Activated CD8-positive, alpha-beta T cell treated with anti-CD3 and anti-CD28 coated beads for 36 hours (primary cell): ENCODE data around the gene POTEF. TPM values are rescaled to one million over a fixed set of nuclear protein-coding genes. Genes with fewer than 3 reads are reported as not detected.
"Not testable (repeated sequence)": the region's sequence is repeated elsewhere in the genome, so short reads cannot be mapped to it uniquely, and the experiment has no call there.

Experiments
- ATAC-seq: fragments of 200-7000 bp; cut with Tn5 transposase; one replicate; pipeline ENCODE4 v1.10.0; 2021; ENCODE audit warnings: mild to moderate bottlenecking, moderate library complexity
- CTCF ChIA-PET: fragments of 350-600 bp; sonication (Branson Sonifier 250); formaldehyde crosslinking; loops from one replicate; lab custom pipeline; 2021; ENCODE audit warnings: antibody characterized with exemption; lab: Charles Lee
- POLR2A ChIA-PET: fragments of 350-600 bp; sonication (Branson Sonifier 250); formaldehyde crosslinking; loops from one replicate; lab custom pipeline; 2021; ENCODE audit warnings: antibody characterized with exemption; lab: Charles Lee
- DNase-seq: peaks from one replicate; pipeline ENCODE4 v3.0.0-alpha.2; 2020
- H3K27ac Mint-ChIP-seq: one replicate; pipeline ENCODE4 v1.8.0; 2021; ENCODE audit warnings: mild to moderate bottlenecking, mixed read lengths
- H3K27me3 Mint-ChIP-seq: one replicate; pipeline ENCODE4 v1.8.0; 2021; ENCODE audit warnings: mixed read lengths
- H3K36me3 Mint-ChIP-seq: one replicate; pipeline ENCODE4 v1.8.0; 2021; ENCODE audit warnings: low read depth, mixed read lengths
- H3K4me1 Mint-ChIP-seq: one replicate; pipeline ENCODE4 v1.8.0; 2021; ENCODE audit warnings: low read depth, mixed read lengths
- H3K4me3 Mint-ChIP-seq: one replicate; pipeline ENCODE4 v1.8.0; 2021; ENCODE audit warnings: mild to moderate bottlenecking, moderate library complexity, mixed read lengths
- H3K9me3 Mint-ChIP-seq: one replicate; pipeline ENCODE4 v1.8.0; 2021; ENCODE audit warnings: mixed read lengths
- intact Hi-C: fragments of 100-400 bp; cut with micrococcal nuclease; formaldehyde crosslinking; loops from one replicate; pipeline ENCODE4 v1.10.0; 2022
- total RNA-seq, 2 experiments: library from RNA; stranded (reverse); gene quantifications; one replicate each; pipeline ENCODE4 v1.2.3, GENCODE V29; 2021
- TF ChIP-seq, protein P1 (sequence below): fragments of 200-600 bp; IDR thresholded peaks from one replicate; pipeline ENCODE4 v1.8.0; 2022; ENCODE audit warnings: antibody characterized with exemption, mild to moderate bottlenecking

POTEF gene
- not detected for total RNA-seq

DNA sequence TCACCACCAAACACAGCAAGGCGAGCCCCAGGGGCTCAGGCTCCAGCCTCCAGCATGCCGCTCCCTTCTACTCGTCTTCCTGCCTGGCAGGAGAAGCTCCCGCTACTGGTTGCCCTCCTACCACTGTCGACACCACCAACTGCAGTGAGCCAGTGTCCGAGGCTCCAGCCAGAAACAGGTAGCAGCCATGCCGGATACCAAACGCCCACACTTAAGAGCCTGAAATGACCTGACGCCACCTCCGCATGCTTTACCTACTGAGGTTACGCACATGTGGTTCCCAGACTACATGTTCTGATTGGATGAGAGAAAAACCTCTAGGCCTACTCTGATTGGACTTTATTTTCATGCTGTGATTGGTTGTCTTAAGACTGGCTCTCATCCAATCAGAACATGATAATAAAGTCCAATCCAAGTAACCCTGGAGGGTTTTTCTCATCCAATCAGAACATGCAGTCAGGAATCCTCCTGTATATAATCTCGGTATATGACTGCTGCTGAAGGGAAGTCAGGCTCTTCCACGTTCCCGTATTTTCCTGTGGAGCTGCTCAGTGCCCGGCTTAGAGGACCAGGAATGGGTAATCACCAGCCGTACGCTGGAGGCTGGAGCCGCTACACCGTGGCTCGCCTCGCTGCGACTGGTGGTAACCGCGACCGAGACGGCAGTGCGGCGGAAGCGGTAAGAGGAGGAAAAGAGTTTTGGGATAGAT is at the start of gene POTEF:
POTEF (minus strand) TSS at position 103 of the 710 bp plus-strand sequence. CDS start 8,707 bp downstream, outside the sequence.
- H3K4me1 Mint-ChIP-seq, intact Hi-C loops, ATAC-seq, H3K4me3 Mint-ChIP-seq, H3K27ac Mint-ChIP-seq, H3K36me3 Mint-ChIP-seq, H3K9me3 Mint-ChIP-seq, POLR2A ChIA-PET, CTCF ChIA-PET, H3K27me3 Mint-ChIP-seq, DNase-seq: not testable (repeated sequence)

DNA sequence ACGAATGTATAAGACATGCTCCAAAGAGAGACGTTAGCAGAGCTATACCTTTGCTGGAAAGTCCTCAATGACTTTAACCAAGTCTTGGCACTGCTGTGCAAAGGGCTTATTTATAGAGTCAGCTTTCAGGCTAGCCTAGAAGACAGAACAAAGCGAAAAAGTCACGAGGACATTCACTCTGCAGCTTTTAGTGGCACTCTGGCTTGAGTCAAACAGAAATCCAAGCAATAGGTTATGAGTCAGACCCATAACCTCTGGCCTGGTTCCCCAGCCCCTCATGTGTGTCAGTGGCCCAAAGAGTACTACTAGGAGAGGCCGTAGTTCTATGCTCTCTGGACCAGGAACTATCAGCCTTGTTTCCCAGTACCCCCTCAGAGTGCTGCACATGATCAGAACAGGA is 45.8 kb upstream of the POTEF start:
- POLR2A ChIA-PET, intact Hi-C loops, DNase-seq, H3K9me3 Mint-ChIP-seq, CTCF ChIA-PET, H3K4me1 Mint-ChIP-seq, H3K4me3 Mint-ChIP-seq, H3K27ac Mint-ChIP-seq, H3K27me3 Mint-ChIP-seq: not testable (repeated sequence)
- peaks cover 28% of the 10 kb centered on the region for H3K36me3 Mint-ChIP-seq
- peak; percentile 27 for ATAC-seq

DNA sequence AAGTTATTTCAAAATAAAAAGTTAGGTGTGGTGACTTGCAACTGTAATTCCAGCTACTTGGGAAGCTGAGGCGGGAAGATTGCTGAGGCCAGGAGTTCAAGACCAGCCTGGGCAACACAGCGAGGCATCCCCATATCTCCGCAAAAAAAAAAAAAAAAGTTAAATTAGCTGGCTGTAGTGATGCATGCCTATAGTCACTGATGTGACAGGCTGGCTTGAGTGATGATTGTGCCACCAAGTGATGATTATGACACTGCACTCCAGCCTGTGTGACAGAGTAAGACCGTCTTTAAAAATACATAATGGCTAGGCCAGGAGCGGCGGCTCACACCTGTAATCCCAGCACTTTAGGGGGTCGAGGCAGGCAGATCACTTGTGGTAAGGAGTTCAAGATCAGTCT is 40.9 kb upstream of the POTEF start:
- POLR2A ChIA-PET: interaction anchor here (1.5 to 1.7 kb wide), 2 partner anchors 11 kb away, joined by 4 to 7 read pairs; no protein-coding TSS in a partner anchor

DNA sequence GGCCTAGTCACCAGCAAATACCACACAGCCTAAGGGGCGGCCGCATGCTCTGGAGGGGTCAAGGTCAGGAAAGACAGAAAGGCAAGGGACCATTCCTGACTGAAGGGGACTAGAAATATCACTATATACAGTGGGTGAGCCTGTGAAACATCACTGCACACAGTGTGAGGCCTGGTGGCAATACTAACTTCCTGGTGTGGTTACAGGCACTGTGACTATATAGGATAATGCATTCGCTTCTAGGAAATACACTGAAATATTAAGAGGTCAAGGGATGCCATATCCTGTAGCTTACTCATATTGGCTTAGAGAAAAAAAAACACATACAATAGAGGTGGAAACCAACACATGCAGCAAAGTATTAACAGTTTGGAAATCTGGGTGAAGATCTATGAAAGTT is 40.1 kb upstream of the POTEF start:
- DNase-seq, H3K9me3 Mint-ChIP-seq, POLR2A ChIA-PET, H3K27me3 Mint-ChIP-seq, intact Hi-C loops, CTCF ChIA-PET, H3K4me1 Mint-ChIP-seq, H3K4me3 Mint-ChIP-seq: not testable (repeated sequence)
- peak overlapping the region; percentile 37 for H3K27ac Mint-ChIP-seq
- peaks cover 35% of the 10 kb centered on the region for H3K36me3 Mint-ChIP-seq
- peak; percentile 98 for ATAC-seq

More for the DNA sequence above, 40.9 kb upstream of the POTEF start:
- intact Hi-C loops: no loop called here
- no peak overlapping the region for H3K27ac Mint-ChIP-seq
- no peak for DNase-seq
- CTCF ChIA-PET: interaction anchor here (1.3 kb wide), 1 partner anchor 12 kb away, joined by 4 read pairs; the partner anchor contains the start of gene SMPD4
- H3K27me3 Mint-ChIP-seq: no peaks in the 10 kb centered on the region
- peaks cover 6% of the 10 kb centered on the region for H3K4me1 Mint-ChIP-seq
- H3K4me3 Mint-ChIP-seq: no peak overlapping the region
- H3K9me3 Mint-ChIP-seq: no peaks in the 10 kb centered on the region
- TF ChIP-seq, protein P1, sequence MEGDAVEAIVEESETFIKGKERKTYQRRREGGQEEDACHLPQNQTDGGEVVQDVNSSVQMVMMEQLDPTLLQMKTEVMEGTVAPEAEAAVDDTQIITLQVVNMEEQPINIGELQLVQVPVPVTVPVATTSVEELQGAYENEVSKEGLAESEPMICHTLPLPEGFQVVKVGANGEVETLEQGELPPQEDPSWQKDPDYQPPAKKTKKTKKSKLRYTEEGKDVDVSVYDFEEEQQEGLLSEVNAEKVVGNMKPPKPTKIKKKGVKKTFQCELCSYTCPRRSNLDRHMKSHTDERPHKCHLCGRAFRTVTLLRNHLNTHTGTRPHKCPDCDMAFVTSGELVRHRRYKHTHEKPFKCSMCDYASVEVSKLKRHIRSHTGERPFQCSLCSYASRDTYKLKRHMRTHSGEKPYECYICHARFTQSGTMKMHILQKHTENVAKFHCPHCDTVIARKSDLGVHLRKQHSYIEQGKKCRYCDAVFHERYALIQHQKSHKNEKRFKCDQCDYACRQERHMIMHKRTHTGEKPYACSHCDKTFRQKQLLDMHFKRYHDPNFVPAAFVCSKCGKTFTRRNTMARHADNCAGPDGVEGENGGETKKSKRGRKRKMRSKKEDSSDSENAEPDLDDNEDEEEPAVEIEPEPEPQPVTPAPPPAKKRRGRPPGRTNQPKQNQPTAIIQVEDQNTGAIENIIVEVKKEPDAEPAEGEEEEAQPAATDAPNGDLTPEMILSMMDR: no peak
- no peak for ATAC-seq
- H3K36me3 Mint-ChIP-seq: peaks cover 33% of the 10 kb centered on the region

DNA sequence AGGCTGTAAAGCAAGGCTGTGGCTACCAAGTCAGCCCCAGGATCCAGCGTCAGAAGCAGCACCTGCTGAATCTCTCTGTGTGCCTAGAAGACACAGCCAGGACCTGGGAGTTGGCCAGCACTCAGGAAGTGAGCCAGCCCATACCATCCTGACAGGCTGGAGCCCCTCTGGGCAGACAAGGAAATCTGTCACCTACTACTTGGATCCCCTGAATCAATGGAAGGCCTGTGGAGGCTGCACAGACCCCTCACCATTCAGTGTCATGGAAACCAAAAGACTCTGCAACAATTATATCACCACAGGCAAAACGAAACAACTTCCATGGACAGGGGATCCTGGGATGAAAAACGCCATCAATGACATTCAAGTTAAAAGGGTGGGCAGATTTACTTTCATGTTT is 37.6 kb upstream of the POTEF start:
- CTCF ChIA-PET, DNase-seq, intact Hi-C loops, H3K4me3 Mint-ChIP-seq, POLR2A ChIA-PET, H3K27me3 Mint-ChIP-seq, H3K4me1 Mint-ChIP-seq, H3K9me3 Mint-ChIP-seq, H3K27ac Mint-ChIP-seq, ATAC-seq: not testable (repeated sequence)
- H3K36me3 Mint-ChIP-seq: peaks cover 34% of the 10 kb centered on the region

DNA sequence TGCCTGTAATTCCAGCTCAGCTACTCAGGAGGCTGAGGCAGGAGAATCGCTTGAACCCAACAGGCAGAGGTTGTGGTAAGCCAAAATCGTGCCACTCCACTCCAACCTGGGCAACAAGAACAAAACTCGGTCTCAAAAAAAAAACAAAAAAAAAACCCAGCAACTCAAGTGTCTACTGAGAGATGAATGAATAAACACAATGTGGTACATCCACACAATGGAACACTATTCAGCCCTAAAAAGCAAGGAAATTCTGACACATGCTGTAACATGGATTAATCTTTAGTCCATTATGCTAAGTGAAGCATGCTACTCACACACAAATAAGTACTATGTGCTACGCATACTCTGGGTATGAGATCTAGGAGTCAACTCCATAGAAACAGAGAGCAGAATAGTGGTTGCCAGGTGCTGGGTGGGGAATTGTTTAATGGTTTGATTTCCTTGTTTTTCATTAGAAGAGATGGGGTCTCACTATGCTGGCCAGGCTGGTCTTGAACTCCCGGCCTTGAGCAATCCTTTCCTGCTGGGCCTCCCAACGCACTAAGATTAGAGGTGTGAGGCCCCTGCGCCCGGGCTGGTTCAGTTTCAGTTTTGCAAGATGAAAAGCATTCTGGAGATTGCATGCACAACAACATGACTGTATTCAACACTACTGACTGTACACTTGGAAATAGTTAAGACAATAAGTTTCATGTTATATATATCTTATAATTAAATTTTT is 36.4 kb upstream of the POTEF start:
- DNase-seq (no peak), ATAC-seq (no peak)
- H3K4me1 Mint-ChIP-seq: peaks cover 6% of the 10 kb centered on the region
- TF ChIP-seq, protein P1: no peak
- intact Hi-C loops: no loop called here
- ChIA-PET POLR2A (no interaction called here), CTCF (no interaction called here)
- H3K27me3 Mint-ChIP-seq: no peaks in the 10 kb centered on the region
- H3K9me3 Mint-ChIP-seq: no peaks in the 10 kb centered on the region
- H3K36me3 Mint-ChIP-seq: peaks cover 30% of the 10 kb centered on the region
- no peak overlapping the region for H3K27ac Mint-ChIP-seq
- H3K4me3 Mint-ChIP-seq: no peak overlapping the region

DNA sequence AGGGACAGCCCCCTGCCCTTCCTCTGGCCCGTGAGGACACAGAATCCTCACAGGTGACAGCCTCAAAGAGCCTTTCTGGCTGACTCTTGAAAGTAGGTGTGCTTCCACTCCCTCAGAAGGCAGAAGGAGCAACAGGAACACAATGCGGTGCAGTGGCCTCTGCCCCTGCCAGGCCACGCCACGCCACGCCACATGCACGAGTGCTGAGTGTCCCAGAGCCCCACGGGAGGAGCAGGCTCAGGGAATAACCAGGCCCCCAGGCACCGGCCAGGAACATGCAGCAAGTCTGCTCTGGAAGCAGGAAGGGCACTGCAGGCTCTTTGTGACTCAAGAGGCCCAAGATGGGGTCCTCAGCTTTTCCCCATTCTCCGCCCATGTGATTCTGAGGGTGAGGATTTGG is 33.9 kb upstream of the POTEF start:
- Mint-ChIP-seq H3K27ac (no peak overlapping the region), H3K36me3 (peaks cover 32% of the 10 kb centered on the region), H3K4me3 (no peak overlapping the region), H3K4me1 (peaks cover 7% of the 10 kb centered on the region), H3K27me3 (no peaks in the 10 kb centered on the region), H3K9me3 (no peaks in the 10 kb centered on the region)
- POLR2A ChIA-PET: no interaction called here
- no peak for DNase-seq
- TF ChIP-seq, protein P1: no peak
- ATAC-seq: no peak
- intact Hi-C loops: no loop called here
- CTCF ChIA-PET: no interaction called here

DNA sequence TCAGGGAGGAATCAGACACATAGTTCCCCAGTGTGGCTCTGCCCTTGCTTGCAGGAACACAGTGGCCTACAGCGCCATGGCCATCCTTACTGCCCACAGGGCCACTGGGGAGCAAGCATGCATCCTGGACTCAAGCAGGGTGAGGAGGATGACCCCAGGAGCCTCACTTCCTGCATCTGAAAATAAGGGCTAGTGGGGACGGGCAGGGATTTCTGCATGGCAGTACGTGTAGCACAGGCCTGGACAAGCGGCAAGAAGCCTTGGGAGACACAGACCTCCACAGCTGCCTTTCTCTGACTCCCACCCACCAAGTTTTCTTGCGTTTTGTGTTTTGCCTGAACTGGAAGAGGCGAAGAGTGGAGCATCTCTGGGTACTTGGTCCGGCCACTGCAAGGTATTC is 33.5 kb upstream of the POTEF start:
- H3K27me3 Mint-ChIP-seq, intact Hi-C loops, POLR2A ChIA-PET, DNase-seq, ATAC-seq, CTCF ChIA-PET, H3K27ac Mint-ChIP-seq, H3K9me3 Mint-ChIP-seq, H3K4me3 Mint-ChIP-seq: not testable (repeated sequence)
- Mint-ChIP-seq H3K36me3 (peaks cover 27% of the 10 kb centered on the region), H3K4me1 (peaks cover 11% of the 10 kb centered on the region)
